ENCODE results near the gene THAP6. TPM values are rescaled to one million over a fixed set of nuclear protein-coding genes. Genes with fewer than 3 reads are reported as not detected.

THAP6 gene
- total and polyA plus RNA-seq, 2 of the 8 experiments (the other 6 are each of a cell fraction or from before 2014, with no cell fraction given): 3.3 to 9.7 TPM

DNA sequence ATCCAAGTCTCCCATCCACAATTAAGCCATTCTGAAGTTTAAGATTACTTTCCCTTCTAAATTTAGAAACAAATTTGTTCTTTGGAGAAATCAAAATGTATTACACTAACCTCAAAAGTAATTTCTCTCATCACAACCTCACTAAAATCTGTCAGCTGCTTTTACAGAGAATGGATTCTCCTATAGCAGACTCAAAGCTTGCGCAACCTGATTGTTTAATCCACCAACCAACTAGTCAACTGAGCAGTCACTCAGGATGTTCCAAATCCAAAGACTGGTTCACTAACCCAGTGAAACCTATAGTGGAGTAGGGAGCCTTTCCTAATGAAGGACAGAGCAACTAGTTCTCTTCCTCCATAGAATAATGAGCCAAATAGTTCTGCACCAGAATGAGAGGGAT lies 44.4 kb upstream of the THAP6 start:
- TF ChIP-seq CHD2 (IDR thresholded peaks at IDR 0.05; ENCODE audit: low read length): no peak
- peak; percentile 65; the same call in 1 of the 2 replicates for TF ChIP-seq CEBPB (IDR thresholded peaks at IDR 0.05; ENCODE audit: low read depth, low read length)
- no peaks in the 10 kb centered on the region for H4K20me1 ChIP-seq (replicated peaks in 1 of 2; ENCODE audit: control insufficient read depth in 1 of 2, insufficient read depth in 2 of 2, low read length in 2 of 2)
- H3K9me3 ChIP-seq (ENCODE audit: insufficient read depth in 2 of 2, low read depth in 1 of 2, low read length in 1 of 2): no peaks in the 10 kb centered on the region
- 100% methylated on average over 1 of the region's 1 CpG; no CpG with 5 or more reads in 1 of the 2 experiments for whole genome bisulfite sequencing, 2 experiments (ENCODE audit: extremely low coverage in 1 of 2, insufficient coverage in 1 of 2, insufficient read length in 1 of 2, insufficient replicate concordance in 2 of 2, low coverage in 1 of 2, low lambda C conversion rate in 2 of 2, missing lambda C conversion rate in 1 of 2)
- no peak overlapping the region for H4K5ac ChIP-seq (ENCODE audit: insufficient read length, low read depth, low read length)
- no peak overlapping the region for H3K23ac ChIP-seq (ENCODE audit: insufficient read length)
- FAIRE-seq (no peak), DNase-seq (ENCODE audit: low read depth in 1 of 2, low spot score in 2 of 2) (no peak)
- no peak overlapping the region for H3K4me2 ChIP-seq (ENCODE audit: insufficient read depth in 1 of 2, low read depth in 2 of 2, low read length in 2 of 2)
- H3K14ac ChIP-seq (ENCODE audit: insufficient read length): no peak overlapping the region
- no peak overlapping the region for H2BK20ac ChIP-seq (ENCODE audit: low read length)
- no peak overlapping the region for H3K4ac ChIP-seq (replicated peaks; ENCODE audit: insufficient read length, low read depth, low read length)
- no peak overlapping the region for H4K8ac ChIP-seq (ENCODE audit: extremely low read depth, insufficient read depth, low read length)
- no peak overlapping the region for H3K4me3 ChIP-seq (ENCODE audit: extremely low read depth in 1 of 4, insufficient read depth in 2 of 4, low read depth in 3 of 4, low read length in 4 of 4)
- H2BK15ac ChIP-seq (ENCODE audit: low read length): no peak overlapping the region
- H3K79me2 ChIP-seq (ENCODE audit: control insufficient read depth in 1 of 2, insufficient read depth in 2 of 2, low read length in 2 of 2): no peaks in the 10 kb centered on the region
- no peaks in the 10 kb centered on the region for H3K4me1 ChIP-seq (replicated peaks in 1 of 4; ENCODE audit: control insufficient read depth in 3 of 4, insufficient read depth in 4 of 4, low read length in 3 of 4)
- H2BK120ac ChIP-seq (replicated peaks; ENCODE audit: low read depth, low read length): no peak overlapping the region
- no peaks in the 10 kb centered on the region for H3K23me2 ChIP-seq (ENCODE audit: low read depth, low read length)
- no peak overlapping the region for H3K56ac ChIP-seq (replicated peaks; ENCODE audit: insufficient read length, low read depth, low read length)
- no peak overlapping the region for H3K9ac ChIP-seq (replicated peaks in 1 of 4; ENCODE audit: extremely low read depth in 1 of 4, low read depth in 3 of 4, low read length in 3 of 4)
- POLR2A ChIA-PET (ENCODE audit: partially characterized antibody): interaction anchor here (1.2 to 1.8 kb wide), 2 partner anchors 11 to 42 kb away, joined by 4 read pairs; no protein-coding TSS in a partner anchor
- H4K91ac ChIP-seq (replicated peaks; ENCODE audit: insufficient read length, low read length): no peak overlapping the region
- H3K79me1 ChIP-seq (ENCODE audit: low read depth, low read length): no peaks in the 10 kb centered on the region
- CTCF ChIA-PET (ENCODE audit: partially characterized antibody): interaction anchor here (0.6 to 2.7 kb wide), 8 partner anchors 9 to 794 kb away, joined by 3 to 17 read pairs (median 3); no protein-coding TSS in a partner anchor
- H3K36me3 ChIP-seq (ENCODE audit: control insufficient read depth in 2 of 4, insufficient read depth in 4 of 4, low read length in 3 of 4): no peaks in the 10 kb centered on the region
- no peak overlapping the region for H2AFZ ChIP-seq (ENCODE audit: low read length)
- H3K27ac ChIP-seq (ENCODE audit: low read depth, low read length): no peak overlapping the region
- H2AK5ac ChIP-seq (ENCODE audit: low read depth, low read length): no peak overlapping the region
- no peak overlapping the region for H2BK5ac ChIP-seq (ENCODE audit: low read depth, low read length)
- H3K18ac ChIP-seq (ENCODE audit: extremely low read depth, low read length): no peak overlapping the region
- no peak overlapping the region for H2BK12ac ChIP-seq (ENCODE audit: low read depth, low read length)
- no peaks in the 10 kb centered on the region for H3K27me3 ChIP-seq (replicated peaks in 1 of 4; ENCODE audit: control insufficient read depth in 3 of 4, extremely low read depth in 1 of 4, insufficient read depth in 3 of 4, low read length in 3 of 4)
